GM18498 (cell line): ENCODE data around the gene PTCD2.

Source experiments
- ATAC-seq: cut with Tn5 transposase; IDR thresholded peaks from one replicate; pipeline ENCODE4 v1.9.1; 2021; ENCODE audit warnings: mild to moderate bottlenecking, moderate library complexity; ENCODE audit not compliant: unreplicated experiment

Gene PTCD2

GRCh38 chr5:72408603-72409002 is 88.4 kb downstream of the PTCD2 start:
- ATAC-seq: no peak

DNA sequence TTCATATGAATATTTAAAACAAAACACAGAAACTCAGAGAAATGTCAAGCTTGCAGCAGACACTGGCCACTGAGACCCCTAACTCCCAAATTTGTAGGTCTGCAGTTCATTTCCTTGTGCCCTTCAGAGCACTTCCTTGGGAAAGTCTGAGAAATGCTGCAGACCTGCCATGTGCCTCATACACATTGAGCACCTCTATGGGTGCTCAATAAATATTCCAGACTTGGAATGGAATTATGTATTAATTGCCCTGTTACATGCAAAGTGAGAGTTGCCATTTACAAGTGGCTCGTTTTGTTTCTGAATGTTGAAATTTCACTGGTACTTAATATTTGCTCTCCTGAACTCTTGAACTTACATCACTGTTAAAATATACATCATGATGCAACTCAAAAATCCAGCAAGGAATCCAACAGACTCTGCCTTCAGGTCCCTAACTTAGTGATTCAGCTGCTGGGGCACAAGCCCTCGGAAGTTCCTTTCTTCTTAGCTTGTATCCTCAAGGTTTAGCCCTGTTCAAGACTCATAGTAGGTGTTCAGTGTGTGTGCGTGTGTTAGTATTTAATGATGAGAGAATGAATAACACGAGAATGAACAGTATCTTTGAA is 90.6 kb downstream of the PTCD2 start:
- ATAC-seq: no peak

DNA sequence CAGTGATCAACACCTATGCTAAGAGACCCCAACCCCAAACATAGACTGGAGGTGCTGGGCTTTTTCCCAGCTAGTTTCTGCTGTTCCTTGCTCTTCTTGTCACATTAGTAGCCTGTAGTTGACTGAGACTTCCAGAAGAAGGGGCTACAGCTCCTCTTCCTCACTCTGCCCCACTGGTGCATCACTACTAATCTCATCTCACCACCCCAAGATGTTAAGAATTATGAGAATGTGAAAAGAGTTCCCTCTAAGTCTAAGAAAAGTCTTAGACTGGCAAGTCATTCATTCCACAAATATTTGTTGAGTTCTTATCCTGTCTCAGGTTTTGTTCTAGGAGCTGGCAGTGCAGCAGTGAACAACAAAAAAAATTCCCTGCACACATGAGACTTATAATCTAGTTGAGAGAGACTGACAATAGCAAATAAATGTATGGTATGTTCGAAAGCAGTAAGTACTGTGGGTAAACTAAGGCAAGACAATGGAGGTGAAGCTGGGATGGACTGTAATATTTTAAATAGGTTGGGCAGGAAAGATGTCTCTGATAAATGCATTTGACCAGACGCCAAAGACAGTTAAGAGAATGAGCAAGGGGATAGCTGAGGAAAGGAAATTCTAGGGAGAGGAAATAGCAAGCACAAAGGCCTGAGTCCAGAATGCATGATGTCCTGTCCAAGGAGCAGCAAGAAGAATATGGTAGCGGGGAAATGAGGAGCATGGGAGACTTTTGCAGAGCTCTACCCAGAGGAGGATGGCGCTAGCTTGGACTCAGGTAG is 92.3 kb downstream of the PTCD2 start:
- ATAC-seq: no peak

- no peak for ATAC-seq
Measured at GRCh38 chr5:72415616-72416325, 95.6 kb downstream of the PTCD2 start.

- ATAC-seq: no peak
Measured at GRCh38 chr5:72417333-72418062, 97.3 kb downstream of the PTCD2 start.
